Measurements from ENCODE around the gene GPD1.

DNA sequence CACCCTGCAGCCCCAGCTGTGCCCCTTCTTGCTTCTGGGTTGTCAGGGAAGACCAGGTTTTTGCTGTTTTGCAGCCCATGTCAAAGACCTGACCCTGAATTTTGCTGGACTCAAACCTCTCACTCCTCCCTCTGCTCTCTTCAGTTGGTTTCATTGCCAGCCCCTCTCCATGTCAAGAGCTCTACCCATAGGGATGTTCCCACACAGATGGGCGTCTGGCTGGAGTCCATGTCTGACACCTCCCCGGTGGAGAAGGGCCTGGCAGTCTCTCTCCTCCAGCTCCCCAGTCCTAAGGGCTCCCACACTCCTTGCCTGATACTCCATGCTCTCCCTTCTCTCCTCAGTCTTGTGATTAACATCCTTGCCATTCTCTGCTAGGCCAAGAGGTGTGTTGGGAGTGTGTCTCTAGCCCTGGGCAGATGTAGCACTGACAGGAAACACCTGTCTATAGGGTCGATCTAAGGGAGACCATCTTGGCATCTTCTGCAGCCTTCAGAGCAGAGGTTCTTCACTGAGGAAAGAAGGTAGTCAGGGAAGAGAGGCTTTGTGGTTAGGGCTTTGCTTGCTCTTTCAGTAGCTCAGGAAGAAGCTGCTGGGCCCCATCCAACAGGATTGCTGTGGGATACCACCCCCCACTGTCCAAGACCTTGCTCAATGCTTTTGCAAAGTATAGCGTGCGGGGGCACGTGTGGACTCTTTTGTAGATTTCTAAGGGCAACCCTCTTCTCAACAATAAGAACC, 41.7 kb upstream of the GPD1 start:
- TF ChIP-seq EZH2 (IDR thresholded peaks at IDR 0.05; ENCODE audit: borderline replicate concordance, low read length): no peak
- TF ChIP-seq, protein P1, sequence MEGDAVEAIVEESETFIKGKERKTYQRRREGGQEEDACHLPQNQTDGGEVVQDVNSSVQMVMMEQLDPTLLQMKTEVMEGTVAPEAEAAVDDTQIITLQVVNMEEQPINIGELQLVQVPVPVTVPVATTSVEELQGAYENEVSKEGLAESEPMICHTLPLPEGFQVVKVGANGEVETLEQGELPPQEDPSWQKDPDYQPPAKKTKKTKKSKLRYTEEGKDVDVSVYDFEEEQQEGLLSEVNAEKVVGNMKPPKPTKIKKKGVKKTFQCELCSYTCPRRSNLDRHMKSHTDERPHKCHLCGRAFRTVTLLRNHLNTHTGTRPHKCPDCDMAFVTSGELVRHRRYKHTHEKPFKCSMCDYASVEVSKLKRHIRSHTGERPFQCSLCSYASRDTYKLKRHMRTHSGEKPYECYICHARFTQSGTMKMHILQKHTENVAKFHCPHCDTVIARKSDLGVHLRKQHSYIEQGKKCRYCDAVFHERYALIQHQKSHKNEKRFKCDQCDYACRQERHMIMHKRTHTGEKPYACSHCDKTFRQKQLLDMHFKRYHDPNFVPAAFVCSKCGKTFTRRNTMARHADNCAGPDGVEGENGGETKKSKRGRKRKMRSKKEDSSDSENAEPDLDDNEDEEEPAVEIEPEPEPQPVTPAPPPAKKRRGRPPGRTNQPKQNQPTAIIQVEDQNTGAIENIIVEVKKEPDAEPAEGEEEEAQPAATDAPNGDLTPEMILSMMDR (conservative IDR thresholded peaks at IDR 0.05 in 1 of 2, IDR thresholded peaks at IDR 0.05 in 1 of 2; ENCODE audit: extremely low read depth in 1 of 2, insufficient read depth in 1 of 2, low read depth in 1 of 2, low read length in 2 of 2): no peak

Measured in mammary epithelial cell (primary cell).